ENCODE measurements around the gene MNX1. TPM values are rescaled to one million over a fixed set of nuclear protein-coding genes. Genes with fewer than 3 reads are reported as not detected.

MNX1 gene
- not detected for total RNA-seq

DNA sequence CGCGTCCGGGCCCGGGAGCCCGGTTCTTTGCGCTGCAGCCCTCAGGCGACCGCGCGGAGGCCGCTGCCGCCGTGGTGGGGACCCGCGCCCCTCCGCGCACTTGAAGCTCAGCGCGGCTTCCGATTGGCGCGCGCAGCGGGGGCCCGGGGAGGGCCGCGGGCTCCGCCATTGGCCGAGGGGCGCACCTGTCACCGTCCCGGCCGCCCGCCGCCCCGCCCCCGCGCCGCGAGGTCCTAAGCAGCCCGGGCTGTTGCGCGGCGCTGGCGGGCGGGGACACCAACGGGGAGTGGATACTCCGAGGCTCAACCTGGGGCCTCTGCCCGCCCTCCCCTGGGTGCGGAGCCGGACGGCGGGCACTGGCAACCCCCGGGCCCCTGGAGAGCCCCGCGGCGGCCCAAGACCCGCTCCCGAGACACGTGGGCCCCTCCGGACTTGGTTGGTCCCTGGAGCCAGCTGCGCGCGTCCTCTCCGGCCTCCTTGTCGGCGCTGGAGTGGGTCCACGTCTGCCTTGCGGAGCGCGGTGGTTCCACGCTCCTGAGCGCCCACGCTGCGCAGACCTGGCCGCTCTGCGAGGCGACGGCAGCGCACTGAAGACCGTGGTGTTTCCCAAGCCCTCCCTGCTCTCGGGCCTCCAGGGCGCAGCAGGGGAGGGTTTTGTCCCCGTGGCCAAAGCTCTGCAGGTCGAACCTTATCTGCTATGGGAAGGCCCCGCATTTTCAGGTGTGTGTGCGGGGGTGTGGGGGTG, at the start of gene MNX1:
MNX1 (minus strand) TSS at position 76 of the 745 bp plus-strand sequence. CDS start 313 bp downstream, outside the sequence.
- H3K27ac ChIP-seq: peak within 1 kb of the TSS in 1 of 4 donors; percentile 59
- no peaks in the 10 kb centered on the region for H3K36me3 ChIP-seq
- peaks cover 0 to 33% (median 4%) of the 10 kb centered on the region in 4 donors for H3K4me1 ChIP-seq
- H3K9me3 ChIP-seq: no peaks in the 10 kb centered on the region
- peaks cover 0 to 93% of the 10 kb centered on the region in 2 donors for H3K27me3 ChIP-seq
- peak within 1 kb of the TSS in 3 of 4 donors; percentile 6 to 42 (median 40) for H3K4me3 ChIP-seq
- WGBS, 2 donors: 0 to 3% methylated on average over 7 to 10 of the region's 87 CpGs
- no peak for TF ChIP-seq EP300 (IDR thresholded peaks at IDR 0.05)
- TF ChIP-seq, protein P1, sequence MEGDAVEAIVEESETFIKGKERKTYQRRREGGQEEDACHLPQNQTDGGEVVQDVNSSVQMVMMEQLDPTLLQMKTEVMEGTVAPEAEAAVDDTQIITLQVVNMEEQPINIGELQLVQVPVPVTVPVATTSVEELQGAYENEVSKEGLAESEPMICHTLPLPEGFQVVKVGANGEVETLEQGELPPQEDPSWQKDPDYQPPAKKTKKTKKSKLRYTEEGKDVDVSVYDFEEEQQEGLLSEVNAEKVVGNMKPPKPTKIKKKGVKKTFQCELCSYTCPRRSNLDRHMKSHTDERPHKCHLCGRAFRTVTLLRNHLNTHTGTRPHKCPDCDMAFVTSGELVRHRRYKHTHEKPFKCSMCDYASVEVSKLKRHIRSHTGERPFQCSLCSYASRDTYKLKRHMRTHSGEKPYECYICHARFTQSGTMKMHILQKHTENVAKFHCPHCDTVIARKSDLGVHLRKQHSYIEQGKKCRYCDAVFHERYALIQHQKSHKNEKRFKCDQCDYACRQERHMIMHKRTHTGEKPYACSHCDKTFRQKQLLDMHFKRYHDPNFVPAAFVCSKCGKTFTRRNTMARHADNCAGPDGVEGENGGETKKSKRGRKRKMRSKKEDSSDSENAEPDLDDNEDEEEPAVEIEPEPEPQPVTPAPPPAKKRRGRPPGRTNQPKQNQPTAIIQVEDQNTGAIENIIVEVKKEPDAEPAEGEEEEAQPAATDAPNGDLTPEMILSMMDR (IDR thresholded peaks at IDR 0.05): no peak
- no peak for DNase-seq (ENCODE audit: low spot score in 2 of 2)

DNA sequence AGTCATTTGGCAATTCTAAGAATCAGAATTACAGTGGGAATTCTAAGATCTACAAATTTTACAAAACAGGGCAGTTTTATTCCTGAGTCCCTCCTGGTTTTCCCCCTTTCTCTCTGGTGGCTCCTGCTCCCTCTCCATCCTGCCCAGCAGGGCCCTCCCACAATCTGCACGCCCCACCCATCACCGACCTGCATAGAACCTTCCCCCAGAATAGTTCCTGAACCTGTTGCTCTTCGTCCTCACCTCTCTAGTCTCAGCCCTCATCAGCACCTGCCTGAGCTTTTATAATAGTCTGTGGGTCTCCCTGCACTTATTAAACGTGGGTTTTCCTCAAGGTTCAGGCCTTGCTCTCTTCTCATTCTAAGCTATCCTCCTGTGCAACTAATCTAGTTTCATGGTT, 49.1 kb upstream of the MNX1 start:
- TF ChIP-seq EP300 (IDR thresholded peaks at IDR 0.05): no peak
- TF ChIP-seq, protein P1 (IDR thresholded peaks at IDR 0.05): no peak
- no peak for TF ChIP-seq POLR2A (IDR thresholded peaks at IDR 0.05)
- WGBS, 2 donors: 63 to 69% methylated on average over 4 of the region's 4 CpGs

DNA sequence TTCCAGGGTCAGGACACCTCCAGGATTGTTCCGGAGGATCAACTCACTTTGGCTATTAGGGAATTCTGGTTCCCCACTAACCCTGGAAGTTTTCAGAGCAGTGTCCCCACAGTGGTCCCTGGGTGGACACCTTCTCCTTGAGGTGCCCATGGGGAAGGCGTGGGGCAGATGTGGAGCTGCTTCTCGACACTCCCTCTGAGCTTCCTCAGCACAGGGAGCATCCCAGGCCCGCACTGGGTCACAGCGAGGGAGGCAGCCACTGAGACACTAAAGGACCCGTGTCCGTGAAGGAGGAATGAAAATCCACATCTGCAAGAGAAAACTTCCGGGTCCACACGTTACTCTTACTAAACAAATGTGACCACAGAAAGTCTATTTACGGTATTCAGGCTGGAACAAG, 48.2 kb upstream of the MNX1 start:
- Histone ChIP-seq H3K4me3 (no peak overlapping the region), H3K9me3 (peaks cover 0 to 36% (median 2%) of the 10 kb centered on the region in 4 donors), H3K27ac (no peak overlapping the region), H3K36me3 (no peaks in the 10 kb centered on the region), H3K4me1 (no peaks in the 10 kb centered on the region), H3K27me3 (no peaks in the 10 kb centered on the region)
- 78 to 83% methylated on average over 10 of the region's 10 CpGs for WGBS, 2 donors
- no peak for DNase-seq (ENCODE audit: low spot score in 2 of 2)
- TF ChIP-seq EP300 (IDR thresholded peaks at IDR 0.05) (no peak), POLR2A (IDR thresholded peaks at IDR 0.05) (no peak)
- TF ChIP-seq, protein P1 (IDR thresholded peaks at IDR 0.05): no peak

More for the DNA sequence above, 49.1 kb upstream of the MNX1 start:
- Histone ChIP-seq H3K36me3 (no peaks in the 10 kb centered on the region), H3K4me1 (no peaks in the 10 kb centered on the region), H3K4me3 (no peak overlapping the region), H3K9me3 (peaks cover 0 to 38% (median 2%) of the 10 kb centered on the region in 4 donors), H3K27me3 (no peaks in the 10 kb centered on the region), H3K27ac (no peak overlapping the region)
- no peak for DNase-seq (ENCODE audit: low spot score in 2 of 2)

DNA sequence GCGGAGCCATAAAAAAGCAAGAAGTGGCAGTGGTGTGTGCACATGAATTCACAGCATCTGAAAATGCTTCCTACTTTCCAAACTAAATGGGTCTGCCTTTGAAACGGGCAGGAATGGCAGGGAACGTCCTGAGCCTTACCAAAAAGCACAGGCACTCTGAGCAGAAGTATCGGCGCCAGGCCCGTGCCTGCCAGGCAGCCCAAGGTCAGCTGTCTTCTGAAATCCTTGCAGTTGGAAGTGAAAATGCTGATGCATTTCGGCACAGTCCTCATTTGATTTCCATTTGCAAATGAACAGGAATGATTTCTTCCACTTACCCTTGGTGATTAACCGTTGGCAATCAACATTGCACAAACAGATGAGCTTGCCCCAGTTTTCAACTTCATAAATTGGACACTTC, 47.6 kb upstream of the MNX1 start:
- H3K9me3 ChIP-seq: peaks cover 0 to 36% (median 2%) of the 10 kb centered on the region in 4 donors
- no peak for DNase-seq (ENCODE audit: low spot score in 2 of 2)
- no peak overlapping the region for H3K4me3 ChIP-seq
- no peaks in the 10 kb centered on the region for H3K36me3 ChIP-seq
- H3K27ac ChIP-seq: no peak overlapping the region
- H3K4me1 ChIP-seq: no peaks in the 10 kb centered on the region
- TF ChIP-seq EP300 (IDR thresholded peaks at IDR 0.05) (no peak), POLR2A (IDR thresholded peaks at IDR 0.05) (no peak)
- TF ChIP-seq, protein P1 (IDR thresholded peaks at IDR 0.05): no peak
- no peaks in the 10 kb centered on the region for H3K27me3 ChIP-seq
- 71 to 84% methylated on average over 8 of the region's 8 CpGs for WGBS, 2 donors

Measured in tibial nerve (tissue), 4 donors.